HG03342 (cell line): ENCODE measurements around the gene IFT43.

Experiments
- ATAC-seq: cut with Tn5 transposase; IDR thresholded peaks from one replicate; pipeline ENCODE4 v1.9.1; 2021; ENCODE audit warnings: mild to moderate bottlenecking, moderate library complexity; ENCODE audit not compliant: unreplicated experiment

Gene IFT43

DNA sequence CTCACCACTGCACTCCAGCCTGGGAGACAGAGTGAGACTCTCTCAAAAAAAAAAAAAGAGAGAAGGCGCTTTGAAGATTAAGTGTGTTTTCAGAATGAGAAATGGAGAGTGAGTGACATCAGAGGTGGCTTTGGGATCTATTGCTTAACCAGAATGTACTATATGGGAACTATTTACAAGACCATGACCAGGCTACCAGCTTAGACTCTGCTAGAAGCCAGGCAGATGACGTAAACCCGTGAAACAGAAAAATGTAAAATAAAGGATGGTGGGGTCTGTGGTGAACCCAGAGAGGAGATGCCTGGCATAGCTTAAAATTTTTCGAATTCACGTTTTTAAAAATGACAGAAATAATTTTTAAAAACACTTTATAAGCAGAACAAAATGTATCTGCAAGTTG is 82.0 kb downstream of the IFT43 start:
- ATAC-seq = no peak

DNA sequence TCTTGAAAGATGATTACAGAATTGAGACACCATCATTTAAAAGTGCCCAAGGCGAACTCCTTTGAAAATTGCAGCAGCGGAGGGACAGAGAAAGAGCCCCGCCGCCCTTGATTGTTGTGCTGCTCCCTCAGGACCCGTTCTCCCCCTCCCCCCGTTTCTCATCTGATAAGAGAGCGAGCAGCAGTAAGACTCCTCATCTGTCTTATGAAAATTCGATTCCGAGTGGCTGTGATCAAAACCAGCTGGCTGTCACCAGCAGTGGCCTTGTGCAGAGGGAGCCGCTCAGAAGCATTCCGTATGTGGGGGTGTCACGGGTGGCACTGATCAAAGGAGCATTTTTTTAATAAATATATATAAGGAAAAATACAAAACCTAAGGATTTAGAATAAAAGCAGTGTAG is 88.2 kb downstream of the IFT43 start:
- no peak for ATAC-seq

DNA sequence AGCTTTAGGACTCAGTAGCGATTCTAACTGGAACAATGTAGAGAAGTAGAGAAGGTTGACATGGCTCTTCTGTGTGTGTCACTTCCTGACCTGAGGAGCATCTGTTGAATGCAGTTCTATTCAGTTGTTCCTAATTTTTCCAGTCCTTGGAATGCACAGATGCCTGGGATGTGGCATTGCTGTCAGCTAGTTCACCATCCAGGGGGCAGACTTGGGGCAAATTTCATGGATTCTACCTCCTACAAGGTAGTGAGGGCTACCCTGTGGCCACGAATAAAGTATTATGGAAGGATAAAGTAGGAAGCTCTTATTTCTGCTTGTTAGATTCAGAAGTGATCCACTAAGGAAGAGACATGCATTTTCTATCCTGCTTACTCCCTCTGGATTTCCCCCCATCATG is 91.8 kb downstream of the IFT43 start:
- no peak for ATAC-seq

DNA sequence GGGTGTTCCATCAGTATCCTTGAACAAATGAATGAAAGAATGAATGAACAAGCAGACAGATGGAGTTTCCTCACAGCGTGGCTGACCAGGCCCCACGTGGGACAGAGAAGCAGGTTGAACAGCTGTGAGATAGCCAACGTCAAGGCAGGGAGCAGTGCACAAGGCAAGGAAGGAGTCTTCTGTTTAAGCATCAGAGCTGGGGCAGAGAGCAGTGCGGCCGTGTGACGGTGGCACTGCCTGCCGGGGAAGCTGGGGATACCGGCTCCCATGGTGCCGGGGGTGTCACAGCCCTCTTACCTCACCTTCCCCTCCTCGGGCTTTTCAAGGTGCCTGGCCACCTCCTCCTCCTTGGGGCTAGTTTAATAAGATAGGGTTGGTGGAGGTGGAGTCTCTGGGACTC is 92.9 kb downstream of the IFT43 start:
- no peak for ATAC-seq

DNA sequence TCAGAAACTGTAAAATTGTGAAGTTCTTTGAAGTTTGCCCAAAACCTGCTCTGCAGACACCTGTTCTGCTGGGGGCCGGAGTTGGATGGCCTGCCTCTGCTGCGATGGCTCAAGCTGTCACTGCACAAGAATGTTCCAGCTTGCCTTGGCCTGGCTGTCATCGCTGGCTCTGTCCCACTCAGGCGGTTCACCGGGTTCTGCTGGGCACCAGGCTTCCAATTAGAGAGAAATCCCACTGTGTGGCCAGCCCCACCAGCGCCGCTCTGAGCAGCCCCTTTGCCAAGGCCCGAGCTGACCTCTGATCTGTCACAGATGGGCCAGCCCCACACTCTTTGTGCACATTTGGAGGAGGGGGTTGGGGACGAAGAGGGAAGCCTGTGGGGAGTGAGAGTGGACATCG is 94.5 kb downstream of the IFT43 start:
- no peak for ATAC-seq

DNA sequence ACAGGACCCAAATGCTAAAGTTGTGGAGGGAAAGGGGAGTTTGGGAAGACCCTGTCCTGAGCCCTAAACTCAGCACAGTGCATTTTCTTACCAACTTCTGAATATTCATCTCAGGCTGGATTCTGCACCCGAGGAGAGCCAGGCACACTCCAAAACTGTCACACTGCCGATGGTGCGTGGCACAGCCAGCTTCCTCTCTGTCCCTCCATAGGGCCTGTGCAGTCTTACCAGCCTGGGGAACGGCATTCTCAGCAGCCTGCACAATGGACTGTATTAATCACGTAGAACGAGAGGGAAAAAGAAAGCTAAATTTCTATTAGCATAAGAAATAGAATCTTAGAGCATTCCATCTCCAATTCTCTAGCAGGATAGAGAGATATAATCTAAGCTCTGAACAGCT is 94.9 kb downstream of the IFT43 start:
- ATAC-seq = no peak

DNA sequence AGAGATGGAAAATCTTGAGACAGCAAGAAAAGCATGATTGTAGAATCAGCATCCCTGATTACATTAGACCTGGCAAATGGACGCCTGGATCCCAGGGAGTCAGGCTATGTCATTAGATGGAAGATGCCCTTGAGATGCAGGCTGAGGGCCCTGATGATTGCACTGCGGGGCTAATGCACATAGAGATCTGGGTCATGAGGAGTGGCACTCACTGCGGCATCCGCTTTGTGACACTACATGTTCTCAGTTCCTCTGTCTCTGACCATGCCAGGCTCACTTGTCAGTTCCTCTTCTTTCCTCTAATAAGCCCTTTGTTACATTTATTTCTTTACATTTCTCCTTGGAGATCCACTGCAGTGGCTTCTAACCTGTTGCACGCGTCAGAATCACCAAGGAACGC is 96.1 kb downstream of the IFT43 start:
- no peak for ATAC-seq

DNA sequence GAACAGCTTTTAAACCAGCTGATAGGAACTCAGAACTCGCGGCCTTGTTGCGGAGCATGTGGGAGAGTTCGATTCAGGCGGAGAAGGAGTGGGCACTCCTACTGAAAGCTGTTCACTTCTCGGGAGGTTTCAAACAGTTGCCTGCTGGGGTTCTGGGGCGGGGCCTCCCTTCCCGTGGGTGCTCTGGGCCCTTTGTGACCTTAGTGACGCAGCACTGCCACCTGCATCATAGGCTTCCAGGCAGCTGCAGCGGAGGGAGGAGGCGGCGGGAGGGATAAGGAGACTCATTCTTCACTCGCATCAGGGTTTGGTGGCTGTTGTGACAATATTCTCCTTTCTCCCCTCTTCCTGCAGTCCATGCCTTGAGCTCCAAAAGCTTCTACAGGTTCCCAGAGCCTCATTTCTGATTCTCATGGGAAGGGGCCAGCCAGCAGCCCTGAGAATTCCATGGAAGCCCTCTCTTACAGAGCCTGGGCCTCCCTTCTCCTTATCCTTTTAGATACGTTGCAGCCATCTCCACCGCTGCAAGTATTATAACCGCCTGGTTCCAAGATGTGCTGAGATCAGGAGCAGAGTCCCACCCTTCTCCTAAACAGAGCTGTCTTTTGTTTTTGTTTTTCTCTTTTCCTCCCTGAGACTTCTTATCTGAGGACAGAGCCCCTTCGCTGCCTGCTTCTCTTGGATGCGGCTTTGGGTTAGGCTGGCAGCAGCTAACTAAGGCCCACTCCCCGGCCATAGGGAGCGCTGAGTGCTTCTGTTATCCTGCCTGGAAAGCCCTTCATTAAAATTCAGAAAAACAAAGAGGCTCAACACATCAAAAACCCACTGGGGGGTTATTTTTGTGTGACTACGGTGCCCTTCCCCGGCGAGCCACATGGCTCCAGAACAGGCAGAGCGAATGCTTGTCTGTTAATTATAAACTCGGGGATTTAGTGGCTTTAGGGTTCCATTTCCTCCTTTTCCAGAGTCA is 98.5 kb downstream of the IFT43 start:
- no peak for ATAC-seq

DNA sequence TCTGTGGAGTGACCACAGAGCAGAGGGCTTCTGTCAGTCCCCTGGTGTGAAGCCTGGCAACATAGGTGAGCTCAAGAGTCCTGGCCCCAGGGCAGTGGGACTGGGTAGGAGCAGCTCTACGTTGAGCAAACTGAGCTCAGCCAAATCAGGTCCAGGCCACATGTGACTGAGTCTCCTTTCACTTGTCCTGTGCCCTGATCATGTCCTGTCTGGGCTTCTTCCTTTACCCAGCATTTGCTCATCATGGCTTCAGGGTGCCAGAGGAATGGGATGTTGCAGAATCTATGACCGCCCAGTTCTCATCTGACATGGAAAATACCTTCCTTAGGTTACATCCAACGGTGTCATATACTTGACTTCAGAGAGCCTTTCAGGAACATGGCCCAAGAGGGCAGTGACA is 99.8 kb downstream of the IFT43 start:
- no peak for ATAC-seq

DNA sequence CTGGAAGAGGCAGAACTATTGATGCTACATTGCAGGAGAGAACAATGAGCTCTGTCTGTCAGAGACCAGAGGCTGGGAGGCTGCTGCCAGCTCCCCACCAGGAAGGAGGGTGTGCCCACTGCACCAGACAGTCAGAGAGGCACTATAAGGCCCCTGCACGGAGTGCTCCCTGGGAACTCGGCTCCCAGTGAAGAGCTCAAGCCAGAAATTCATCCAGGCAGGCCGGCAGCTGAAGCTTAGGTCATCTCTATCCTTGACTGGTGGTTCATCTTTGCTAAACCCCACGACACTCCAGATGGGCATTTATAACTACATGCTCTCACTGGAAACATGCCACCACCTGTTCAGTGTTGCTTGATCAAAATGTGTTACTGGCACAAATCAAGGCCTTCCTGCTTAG is 101.1 kb downstream of the IFT43 start:
- ATAC-seq = no peak

DNA sequence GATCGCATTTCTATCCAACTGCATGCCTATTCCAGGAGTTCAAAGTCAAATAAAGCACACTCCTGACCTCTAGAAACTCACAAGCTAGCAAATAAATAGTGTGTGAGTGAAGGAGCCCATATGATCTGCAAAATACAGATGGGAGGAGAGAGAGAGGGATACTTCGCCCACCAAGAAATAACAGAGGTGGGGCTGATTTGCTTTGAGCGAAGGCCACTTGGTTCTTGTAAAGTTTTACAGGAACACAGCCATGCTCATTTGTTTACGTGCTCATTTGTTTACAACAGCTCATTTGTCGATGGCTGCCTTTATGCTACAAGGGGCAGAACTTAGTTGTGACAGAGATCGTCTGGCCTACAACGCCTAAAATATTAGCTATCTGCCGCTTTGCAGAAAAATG is 102.8 kb downstream of the IFT43 start:
- no peak for ATAC-seq

DNA sequence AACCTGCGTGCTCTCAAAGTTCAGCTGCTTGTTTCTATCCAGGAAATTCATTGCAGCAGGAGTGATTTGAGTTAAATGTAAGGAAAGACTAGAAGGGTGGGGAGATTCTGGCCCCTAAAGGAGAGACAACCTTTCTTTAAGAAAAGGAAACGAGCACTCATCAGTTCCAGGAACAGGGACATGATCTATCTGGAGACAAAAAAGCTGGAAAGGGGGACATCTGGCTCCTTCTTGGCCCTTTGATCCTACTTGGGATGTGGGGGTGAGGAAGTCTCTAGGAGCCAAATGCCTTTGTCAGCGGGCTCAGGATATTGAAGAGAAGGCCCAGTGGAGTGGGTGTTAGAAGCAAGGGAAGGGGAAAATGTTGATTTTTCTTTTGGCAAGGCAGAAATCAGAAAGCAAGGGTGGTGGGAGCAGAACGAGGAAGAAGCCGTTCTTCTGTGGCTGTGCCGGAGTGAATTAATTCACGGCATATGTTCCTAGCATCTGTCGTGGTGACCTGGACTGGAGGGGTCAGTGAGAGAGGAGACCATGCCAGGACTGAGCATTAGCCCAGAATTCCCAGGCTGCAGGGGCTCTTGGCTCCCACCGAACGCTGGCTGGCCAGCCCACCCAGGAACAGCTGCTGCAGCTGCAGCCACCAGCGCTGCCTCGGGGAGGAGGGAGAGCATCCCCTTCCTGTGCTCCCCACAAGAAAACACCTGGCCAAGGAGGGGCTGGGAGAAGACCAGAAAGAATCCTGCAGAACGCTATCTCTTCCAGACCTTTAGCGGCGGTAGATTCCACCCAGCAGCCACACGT is 103.4 kb downstream of the IFT43 start:
- no peak for ATAC-seq

DNA sequence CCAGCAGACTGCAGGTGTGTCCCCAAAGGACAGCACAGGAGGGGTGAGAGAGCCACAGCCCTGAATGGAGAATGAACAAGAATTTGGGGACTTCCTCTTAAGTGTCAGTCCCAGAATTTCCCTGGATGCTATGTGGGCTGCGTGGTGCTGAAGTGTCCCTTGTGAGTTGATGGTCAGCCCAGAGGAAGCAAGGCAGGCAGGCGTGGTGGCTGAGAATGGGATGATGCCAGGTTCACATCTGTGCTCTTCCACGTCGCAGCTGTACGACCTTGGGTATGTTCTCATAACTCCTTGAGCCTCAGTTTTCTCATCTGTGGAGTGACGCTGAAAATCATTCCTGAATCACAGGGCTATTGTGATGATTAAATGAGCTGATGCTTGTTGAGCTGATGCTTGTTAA is 104.0 kb downstream of the IFT43 start:
- no peak for ATAC-seq

DNA sequence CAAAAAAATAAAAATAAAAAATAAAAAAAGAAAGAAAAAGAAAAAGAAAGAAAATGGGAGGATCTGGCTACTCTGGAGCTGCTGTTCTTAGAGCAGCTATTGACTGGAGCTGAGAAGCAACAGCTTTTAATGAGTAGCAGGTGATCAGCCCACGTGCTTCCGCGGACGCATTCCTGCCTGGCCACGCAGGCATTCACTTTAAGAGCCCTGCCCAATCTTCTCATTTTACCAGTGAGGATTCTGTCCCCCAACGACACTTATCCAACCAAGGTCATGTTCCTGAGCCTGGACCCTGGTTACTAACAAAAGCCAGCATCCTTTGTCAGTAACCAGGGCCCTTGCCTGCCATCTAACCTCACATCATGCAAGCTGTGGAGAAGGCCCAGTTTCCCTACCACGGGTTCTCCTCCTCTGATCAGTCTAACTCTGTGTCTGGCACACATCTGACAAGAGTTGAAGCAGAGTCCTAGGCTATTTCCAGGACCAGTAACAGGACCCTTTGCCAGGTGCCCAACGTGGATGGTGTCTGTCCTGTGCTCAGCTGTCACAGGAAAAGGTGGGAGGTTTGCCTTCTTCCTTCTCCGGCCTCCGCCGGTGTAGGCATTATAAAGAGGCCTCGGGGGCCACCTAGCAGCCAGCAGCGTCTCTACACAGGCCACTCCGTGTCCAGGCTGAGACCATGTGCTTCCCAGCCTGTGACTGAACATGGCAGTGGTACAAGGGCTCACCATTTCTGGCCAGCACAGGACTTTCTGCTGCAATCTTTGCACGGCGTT is 105.2 kb downstream of the IFT43 start:
- ATAC-seq = no peak

DNA sequence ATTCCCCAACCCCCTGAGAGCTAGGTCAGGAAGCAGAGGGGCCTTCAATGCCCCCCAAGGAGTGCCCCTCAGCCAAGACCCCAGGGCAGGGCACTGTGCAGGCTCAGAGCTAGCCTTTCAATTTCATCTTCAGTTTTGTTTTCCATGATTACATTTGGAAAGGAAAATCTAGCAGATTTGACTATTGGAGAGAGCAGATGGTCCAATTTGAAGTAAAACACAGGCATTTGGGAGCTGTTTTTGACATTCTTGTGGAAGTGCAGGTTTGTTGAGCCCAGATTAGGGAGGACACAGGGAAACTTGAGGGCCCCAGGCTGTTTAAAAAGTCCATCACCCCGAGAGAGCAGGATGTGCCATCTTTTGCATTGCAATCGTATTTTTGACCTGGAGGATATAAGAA is 107.5 kb downstream of the IFT43 start:
- no peak for ATAC-seq

DNA sequence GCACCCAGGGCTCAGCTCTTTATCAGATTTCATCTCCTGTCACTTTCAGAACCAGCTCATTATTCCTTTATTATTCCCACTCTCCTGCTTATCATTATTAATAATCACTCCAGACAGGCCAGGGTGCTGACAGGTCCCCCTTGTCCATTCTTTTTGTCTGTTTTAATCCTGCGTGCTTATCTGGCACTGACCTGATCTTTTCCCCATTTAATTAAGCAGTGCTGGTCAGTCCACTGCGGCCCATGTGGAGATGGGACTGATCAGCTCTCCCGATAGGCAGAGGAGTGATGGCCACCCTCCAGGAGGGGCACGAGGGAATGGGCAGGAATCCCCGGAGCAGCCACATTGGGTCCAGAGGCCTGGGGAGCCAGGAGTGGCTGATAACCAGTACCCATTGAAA is 110.7 kb downstream of the IFT43 start:
- ATAC-seq = no peak

DNA sequence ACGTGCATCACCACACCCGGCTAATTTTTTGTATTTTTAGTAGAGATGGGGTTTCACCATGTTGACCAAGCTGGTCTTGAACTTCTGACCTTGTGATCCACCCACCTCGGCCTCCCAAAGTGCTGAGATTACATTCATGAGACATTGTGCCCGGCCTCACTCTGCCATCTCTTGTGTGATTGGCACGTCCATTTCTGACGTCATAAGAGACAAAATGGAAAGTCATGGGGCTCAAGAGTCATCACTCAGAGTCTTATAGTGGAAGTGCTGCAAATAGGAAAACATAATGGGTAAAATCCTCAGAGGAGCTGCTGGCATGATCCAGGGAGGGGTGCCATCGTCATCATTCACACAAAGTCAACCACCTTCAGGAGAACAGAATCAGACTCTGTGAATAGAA is 112.0 kb downstream of the IFT43 start:
- ATAC-seq = no peak

DNA sequence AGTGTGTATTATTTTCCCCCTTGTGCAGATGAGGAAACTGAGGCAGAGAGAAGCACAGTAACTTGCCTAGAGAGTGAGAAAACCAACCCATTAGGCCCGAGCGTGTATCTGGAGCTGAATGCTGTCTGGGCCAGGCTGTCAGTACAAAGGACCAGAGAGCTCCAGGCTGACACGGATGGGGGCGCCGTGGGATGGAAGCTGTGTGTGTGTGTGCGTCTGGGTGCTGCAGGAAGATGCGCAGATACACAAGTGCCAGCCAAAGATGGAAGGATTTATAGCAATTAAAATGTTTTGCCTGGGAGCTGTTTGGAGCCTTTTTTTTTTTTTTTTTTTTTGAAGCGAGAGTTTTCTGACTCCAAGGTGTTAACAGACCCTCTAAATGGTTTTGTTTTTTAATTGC is 112.5 kb downstream of the IFT43 start:
- no peak for ATAC-seq

DNA sequence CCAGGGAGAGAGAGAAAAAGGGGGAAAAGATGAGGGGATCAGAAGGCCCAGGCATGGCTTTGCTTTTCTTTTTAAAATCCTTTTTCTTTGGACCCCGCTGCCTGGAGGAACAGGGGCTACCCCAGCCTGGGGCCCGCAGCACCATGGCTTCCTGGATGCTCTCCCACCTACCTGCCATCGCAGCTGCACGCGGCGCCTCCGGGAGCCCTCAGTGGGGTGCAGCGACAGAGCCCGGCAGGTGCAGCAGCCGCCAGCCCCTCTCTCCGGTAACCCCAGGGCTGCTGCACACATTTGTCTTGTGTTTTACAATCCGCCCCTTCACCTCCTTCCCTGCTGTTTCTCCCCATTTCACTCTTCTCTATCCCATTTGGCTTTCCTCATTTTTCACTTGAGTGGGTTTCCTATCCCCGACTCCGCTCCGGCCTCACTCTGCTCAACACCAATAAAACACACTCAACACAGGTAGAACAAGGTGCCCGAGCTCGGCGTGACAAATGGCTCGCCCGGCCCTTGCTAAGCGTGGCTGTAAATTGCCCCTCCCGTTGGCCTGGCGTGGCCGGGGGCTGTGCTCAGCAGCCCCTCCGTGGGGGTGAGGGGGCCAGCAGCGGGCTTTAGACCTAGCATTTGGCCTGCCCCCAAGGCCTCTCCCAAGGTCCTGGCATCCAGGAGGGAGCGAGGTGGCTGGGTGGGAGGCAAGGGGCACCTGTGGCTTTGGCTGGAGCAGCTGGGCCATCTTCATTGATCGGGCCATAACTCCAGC is 113.5 kb downstream of the IFT43 start:
- no peak for ATAC-seq

DNA sequence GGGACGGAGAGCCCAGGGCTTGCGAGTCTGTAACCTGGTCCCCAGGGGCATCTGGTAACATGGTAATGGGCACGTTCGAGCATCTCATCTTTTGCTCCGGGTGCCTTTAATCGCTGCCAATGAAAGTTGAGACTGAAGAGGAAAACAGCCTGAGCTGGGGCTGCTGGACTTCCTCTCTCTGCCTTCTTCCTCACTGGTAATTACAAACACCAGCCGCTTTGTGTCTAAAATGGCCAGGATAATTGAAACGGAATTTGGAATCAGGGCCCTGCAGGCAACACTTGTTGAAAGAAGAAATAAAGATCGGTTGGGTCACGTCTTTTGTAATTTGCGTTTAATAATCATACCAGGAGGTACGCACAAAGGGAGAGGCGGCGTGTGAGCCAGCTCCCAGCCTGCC is 114.7 kb downstream of the IFT43 start:
- no peak for ATAC-seq
